ENCODE measurements around the gene CSE1L.
"Not testable (repeated sequence)": the region's sequence is repeated elsewhere in the genome, so short reads cannot be mapped to it uniquely, and the experiment has no call there.

The CSE1L gene

GRCh38 chr20:49046087-49046900 is at the start of gene CSE1L:
Gene CSE1L (plus strand): TSS chr20:49046312. CDS start chr20:49058464, 12,152 bp downstream.
- peak; percentile 96 for DNase-seq (ENCODE audit: low spot score)

- no peak for DNase-seq (ENCODE audit: low spot score)
Measured at GRCh38 chr20:48999890-49000870, 45.9 kb upstream of the CSE1L start.

- DNase-seq (ENCODE audit: low spot score): no peak
Measured at GRCh38 chr20:49001741-49002140, 44.4 kb upstream of the CSE1L start.

- DNase-seq (ENCODE audit: low spot score): no peak
Measured at GRCh38 chr20:49006446-49006980, 39.6 kb upstream of the CSE1L start.

- DNase-seq (ENCODE audit: low spot score): no peak
Measured at GRCh38 chr20:49009899-49010631, 36.0 kb upstream of the CSE1L start.

GRCh38 chr20:49024220-49024619 is 21.9 kb upstream of the CSE1L start:
- no peak for DNase-seq (ENCODE audit: low spot score)

- DNase-seq (ENCODE audit: low spot score): not testable (repeated sequence)
Measured at GRCh38 chr20:49028177-49028576, 17.9 kb upstream of the CSE1L start.

GRCh38 chr20:49028684-49029083 is 17.4 kb upstream of the CSE1L start:
- DNase-seq (ENCODE audit: low spot score): peak; percentile 38

GRCh38 chr20:49029203-49029602 is 16.9 kb upstream of the CSE1L start:
- DNase-seq (ENCODE audit: low spot score): no peak

GRCh38 chr20:49030954-49031619 is 15.0 kb upstream of the CSE1L start:
- no peak for DNase-seq (ENCODE audit: low spot score)

GRCh38 chr20:49032455-49032854 is 13.7 kb upstream of the CSE1L start:
- no peak for DNase-seq (ENCODE audit: low spot score)

- no peak for DNase-seq (ENCODE audit: low spot score)
Measured at GRCh38 chr20:49034070-49034732, 11.9 kb upstream of the CSE1L start.

GRCh38 chr20:49037962-49038387 is 8.1 kb upstream of the CSE1L start:
- no peak for DNase-seq (ENCODE audit: low spot score)

GRCh38 chr20:49039854-49040253 is 6.3 kb upstream of the CSE1L start:
- no peak for DNase-seq (ENCODE audit: low spot score)

GRCh38 chr20:49043000-49043399 is 3.1 kb upstream of the CSE1L start:
- no peak for DNase-seq (ENCODE audit: low spot score)

- DNase-seq (ENCODE audit: low spot score): no peak
Measured at GRCh38 chr20:49045440-49046086, 549 bp upstream of the CSE1L start.

- DNase-seq (ENCODE audit: low spot score): no peak
Measured at GRCh38 chr20:49052334-49052733, 6.2 kb downstream of the CSE1L start.

- DNase-seq (ENCODE audit: low spot score): no peak
Measured at GRCh38 chr20:49054056-49054643, 8.0 kb downstream of the CSE1L start.

GRCh38 chr20:49063279-49063678 is 17.2 kb downstream of the CSE1L start:
- no peak for DNase-seq (ENCODE audit: low spot score)

- no peak for DNase-seq (ENCODE audit: low spot score)
Measured at GRCh38 chr20:49074521-49074920, 28.4 kb downstream of the CSE1L start.

Data from iPS-NIHi11 (cell line).